SK-N-SH (cell line): ENCODE data around the gene CDO1. TPM values are rescaled to one million over a fixed set of nuclear protein-coding genes. Genes with fewer than 3 reads are reported as not detected.

Experiments
- CTCF ChIA-PET: fragments of 300-600, 350-600 bp; formaldehyde crosslinking; extraction: SDS; loops from one replicate; lab custom pipeline; 2021; lab: Yijun Ruan, JAX
- POLR2A ChIA-PET: fragments of 350-600 bp; sonication (Branson Sonifier 250); formaldehyde crosslinking; extraction: SDS; loops from one replicate; lab custom pipeline; 2020; ENCODE audit warnings: antibody characterized with exemption, inconsistent platforms; lab: Yijun Ruan, JAX
- DNase-seq: peaks from one replicate; pipeline ENCODE4 v3.0.0; 2012
- H2AFZ ChIP-seq: fragments of 200-600 bp; sonication (generic); 2 replicates; pipeline ENCODE4 v1.8.1; 2016; ENCODE audit warnings: antibody characterized with exemption, mild to moderate bottlenecking, low read depth
- H3F3A ChIP-seq: fragments of 200-600 bp; sonication (generic); replicated peaks from 2 replicates; pipeline ENCODE3; 2016; ENCODE audit warnings: antibody characterized with exemption, mild to moderate bottlenecking; ENCODE audit not compliant: insufficient read depth
- H3K27ac ChIP-seq, 2 experiments: fragments of 200-500 bp in 1 of 2; fragments of 200-600 bp in 1 of 2; sonication (Bioruptor generic) in 1 of 2; sonication (generic), shearing (Covaris generic) in 1 of 2; 2 replicates each; pipeline versions ENCODE4 v1.5.1 to v1.6.1; 2014 to 2016; ENCODE audit warnings: low read depth in 2 of 2, inconsistent platforms in 1 of 2, low read length in 1 of 2, mild to moderate bottlenecking in 1 of 2, mixed read lengths in 1 of 2
- H3K27me3 ChIP-seq: fragments of 200-600 bp; sonication (generic), shearing (Covaris generic); 2 replicates; pipeline ENCODE4 v1.6.1; 2016; ENCODE audit warnings: mixed run types; ENCODE audit not compliant: insufficient read depth
- H3K36me3 ChIP-seq, 2 experiments: fragments of 200-500 bp in 1 of 2; fragments of 200-600 bp in 1 of 2; sonication (Bioruptor generic) in 1 of 2; sonication (generic) in 1 of 2; replicated peaks in 1 of 2; 2 replicates each; pipeline versions ENCODE3 to v1.5.1; 2014 to 2016; ENCODE audit warnings: low read length in 1 of 2, mild to moderate bottlenecking in 1 of 2; ENCODE audit not compliant: insufficient read depth in 2 of 2, control insufficient read depth in 1 of 2
- H3K4me1 ChIP-seq, 2 experiments: fragments of 200-500 bp in 1 of 2; fragments of 200-600 bp in 1 of 2; sonication (Bioruptor generic) in 1 of 2; sonication (generic), shearing (Covaris generic) in 1 of 2; 2 replicates each; pipeline versions ENCODE4 v1.5.1 to v1.6.1; 2014 to 2016; ENCODE audit warnings: low read depth in 1 of 2, low read length in 1 of 2, mixed run types in 1 of 2; ENCODE audit not compliant: insufficient read depth in 2 of 2, control insufficient read depth in 1 of 2
- H3K4me2 ChIP-seq: fragments of 200-600 bp; sonication (generic), shearing (Covaris generic); 2 replicates; pipeline ENCODE4 v1.6.1; 2017; ENCODE audit warnings: mixed run types
- H3K4me3 ChIP-seq, 2 experiments: fragments of 200-500 bp in 1 of 2; fragments of 200-600 bp in 1 of 2; sonication (Bioruptor generic) in 1 of 2; sonication (generic), shearing (Covaris generic) in 1 of 2; 2 replicates each; pipeline versions ENCODE4 v1.5.1 to v1.8.1; 2014 to 2016; ENCODE audit warnings: low read depth in 2 of 2, inconsistent platforms in 1 of 2, low read length in 1 of 2, mild to moderate bottlenecking in 1 of 2, mixed read lengths in 1 of 2, moderate library complexity in 1 of 2
- H3K79me2 ChIP-seq: fragments of 200-600 bp; sonication (generic); 2 replicates; pipeline ENCODE4 v1.8.1; 2017; ENCODE audit warnings: mild to moderate bottlenecking; ENCODE audit not compliant: insufficient read depth
- H3K9ac ChIP-seq: fragments of 200-600 bp; sonication (generic); 2 replicates; pipeline ENCODE4 v1.6.1; 2017; ENCODE audit warnings: mixed run types
- H3K9me2 ChIP-seq: fragments of 200-600 bp; sonication (generic); 2 replicates; pipeline ENCODE4 v1.6.1; 2017; ENCODE audit warnings: mixed run types
- H3K9me3 ChIP-seq: fragments of 200-600 bp; sonication (generic); 2 replicates; pipeline ENCODE4 v1.6.1; 2017; ENCODE audit warnings: mixed run types, mild to moderate bottlenecking, moderate library complexity
- H4K20me1 ChIP-seq: fragments of 200-600 bp; sonication (generic); 2 replicates; pipeline ENCODE4 v1.6.1; 2017; ENCODE audit warnings: mild to moderate bottlenecking, mixed run types; ENCODE audit not compliant: insufficient read depth
- CHD2 ChIP-seq: fragments of 150-350 bp; IDR thresholded peaks from 2 replicates; pipeline ENCODE4 v1.6.1; 2018; ENCODE audit warnings: low read length; ENCODE audit not compliant: partially characterized antibody
- ELF1 ChIP-seq: IDR thresholded peaks from 2 replicates; pipeline ENCODE4 v1.4.0; 2012
- EP300 ChIP-seq, 2 experiments: IDR thresholded peaks; 2 replicates each; pipeline versions ENCODE4 v1.4.0 to v1.6.1; 2012; ENCODE audit warnings: borderline replicate concordance in 1 of 2, low read depth in 1 of 2, low read length in 1 of 2
- EZH2phosphoT487 ChIP-seq: fragments of 200-600 bp; sonication (generic); IDR thresholded peaks from 2 replicates; pipeline ENCODE4 v1.6.1; 2017; ENCODE audit warnings: low read depth, mixed run types, mild to moderate bottlenecking, antibody characterized with exemption, moderate library complexity, borderline replicate concordance
- FOSL2 ChIP-seq: IDR thresholded peaks from 2 replicates; pipeline ENCODE4 v1.4.0; 2012; ENCODE audit warnings: low read depth, mild to moderate bottlenecking, moderate library complexity, borderline replicate concordance
- FOXJ3 ChIP-seq: sonication (generic); formaldehyde crosslinking; IDR thresholded peaks from 2 replicates; pipeline ENCODE4 v1.5.1; 2020; ENCODE audit warnings: mild to moderate bottlenecking, missing genetic modification reagents
- GABPA ChIP-seq: IDR thresholded peaks from 2 replicates; pipeline ENCODE4 v1.4.0; 2012; ENCODE audit warnings: low read depth, mild to moderate bottlenecking
- RAD21 ChIP-seq: IDR thresholded peaks from 2 replicates; pipeline ENCODE4 v1.6.1; 2012; ENCODE audit warnings: mild to moderate bottlenecking, low read length
- SIN3A ChIP-seq: IDR thresholded peaks from 2 replicates; pipeline ENCODE4 v1.6.1; 2012; ENCODE audit warnings: low read depth, mild to moderate bottlenecking, low read length, moderate library complexity, borderline replicate concordance
- TCF12 ChIP-seq: IDR thresholded peaks from 2 replicates; pipeline ENCODE4 v1.4.0; 2012
- WGBS: methylation state at CpG from one replicate; pipeline ENCODE4 v1.1.6; 2017; ENCODE audit warnings: low lambda C conversion rate; 5-methylcytosine and 5-hydroxymethylcytosine counted together
- polyA plus RNA-seq, 3 experiments: library from polyadenylated mRNA; depleted of rRNA; stranded (reverse); fragments of >200 nt; gene quantifications; 2 replicates each; pipeline ENCODE4 v1.2.3, GENCODE V29; 2012
- TF ChIP-seq, protein P1 (sequence below): IDR thresholded peaks from 2 replicates; pipeline ENCODE4 v1.4.0; 2012; ENCODE audit warnings: low read depth
- TF ChIP-seq, protein P2 (sequence below): fragments of 150-350 bp; IDR thresholded peaks from 2 replicates; pipeline ENCODE4 v1.6.1; 2017; ENCODE audit warnings: antibody characterized with exemption, low read length, low read depth, borderline replicate concordance
- TF ChIP-seq, protein P3 (sequence below): IDR thresholded peaks from 2 replicates; pipeline ENCODE4; 2012
- TF ChIP-seq, protein P4 (sequence below): IDR thresholded peaks from 2 replicates; pipeline ENCODE4 v1.4.0; 2012; ENCODE audit warnings: low read depth, borderline replicate concordance
- TF ChIP-seq, protein P5 (sequence below): IDR thresholded peaks from 2 replicates; pipeline ENCODE4 v1.4.0; 2012; ENCODE audit warnings: low read depth, borderline replicate concordance

The CDO1 gene
- polyA plus RNA-seq, 1 of the 3 experiments (the other 2 are of a cell fraction), result 3.1 TPM

DNA sequence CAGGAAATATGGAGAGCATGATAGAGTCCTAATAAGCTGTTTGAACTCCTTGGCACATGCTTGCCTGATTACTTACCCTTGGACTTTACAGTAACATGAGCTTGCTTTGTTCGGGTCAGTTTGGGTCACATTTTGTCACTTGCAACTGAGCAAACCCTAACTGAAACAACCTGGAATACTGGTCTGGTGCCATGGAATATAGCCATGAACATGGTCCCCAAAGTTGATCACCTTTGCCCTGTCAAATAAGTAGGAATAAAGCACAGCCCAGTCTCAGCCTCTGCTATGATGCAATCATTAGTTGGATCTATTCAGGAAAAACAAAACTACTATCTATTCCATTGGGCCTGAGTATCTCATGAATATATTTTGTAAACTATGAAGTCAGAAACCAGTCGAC lies 18.2 kb downstream of the CDO1 start:
- Histone ChIP-seq H3K9me2 (no peaks in the 10 kb centered on the region), H3K9me3 (no peaks in the 10 kb centered on the region), H3K4me1 (no peaks in the 10 kb centered on the region; a peak in 1 of 4 replicates), H3K79me2 (no peaks in the 10 kb centered on the region), H3F3A (no peaks in the 10 kb centered on the region), H2AFZ (no peak overlapping the region), H3K36me3 (no peaks in the 10 kb centered on the region), H3K27me3 (no peaks in the 10 kb centered on the region), H3K4me3 (no peak overlapping the region), H3K9ac (no peak overlapping the region), H3K4me2 (no peak overlapping the region), H3K27ac (no peak overlapping the region), H4K20me1 (no peaks in the 10 kb centered on the region)
- TF ChIP-seq, protein P1, sequence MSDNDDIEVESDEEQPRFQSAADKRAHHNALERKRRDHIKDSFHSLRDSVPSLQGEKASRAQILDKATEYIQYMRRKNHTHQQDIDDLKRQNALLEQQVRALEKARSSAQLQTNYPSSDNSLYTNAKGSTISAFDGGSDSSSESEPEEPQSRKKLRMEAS, result no peak
- no peak for TF ChIP-seq TCF12
- TF ChIP-seq, protein P2, sequence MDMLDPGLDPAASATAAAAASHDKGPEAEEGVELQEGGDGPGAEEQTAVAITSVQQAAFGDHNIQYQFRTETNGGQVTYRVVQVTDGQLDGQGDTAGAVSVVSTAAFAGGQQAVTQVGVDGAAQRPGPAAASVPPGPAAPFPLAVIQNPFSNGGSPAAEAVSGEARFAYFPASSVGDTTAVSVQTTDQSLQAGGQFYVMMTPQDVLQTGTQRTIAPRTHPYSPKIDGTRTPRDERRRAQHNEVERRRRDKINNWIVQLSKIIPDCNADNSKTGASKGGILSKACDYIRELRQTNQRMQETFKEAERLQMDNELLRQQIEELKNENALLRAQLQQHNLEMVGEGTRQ, result no peak
- no peak for TF ChIP-seq ELF1
- TF ChIP-seq, protein P3, sequence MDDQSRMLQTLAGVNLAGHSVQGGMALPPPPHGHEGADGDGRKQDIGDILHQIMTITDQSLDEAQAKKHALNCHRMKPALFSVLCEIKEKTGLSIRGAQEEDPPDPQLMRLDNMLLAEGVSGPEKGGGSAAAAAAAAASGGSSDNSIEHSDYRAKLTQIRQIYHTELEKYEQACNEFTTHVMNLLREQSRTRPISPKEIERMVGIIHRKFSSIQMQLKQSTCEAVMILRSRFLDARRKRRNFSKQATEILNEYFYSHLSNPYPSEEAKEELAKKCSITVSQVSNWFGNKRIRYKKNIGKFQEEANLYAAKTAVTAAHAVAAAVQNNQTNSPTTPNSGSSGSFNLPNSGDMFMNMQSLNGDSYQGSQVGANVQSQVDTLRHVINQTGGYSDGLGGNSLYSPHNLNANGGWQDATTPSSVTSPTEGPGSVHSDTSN, result no peak
- no peak for TF ChIP-seq EZH2phosphoT487
- TF ChIP-seq GABPA, result no peak
- TF ChIP-seq SIN3A, result no peak
- 63% methylated on average over 2 of the region's 2 CpGs for WGBS
- ChIA-PET POLR2A (no interaction called here), CTCF (interaction anchor here (0.8 kb wide), 1 partner anchor 10 kb away, joined by 3 read pairs; no protein-coding TSS in a partner anchor)
- no peak for DNase-seq

DNA sequence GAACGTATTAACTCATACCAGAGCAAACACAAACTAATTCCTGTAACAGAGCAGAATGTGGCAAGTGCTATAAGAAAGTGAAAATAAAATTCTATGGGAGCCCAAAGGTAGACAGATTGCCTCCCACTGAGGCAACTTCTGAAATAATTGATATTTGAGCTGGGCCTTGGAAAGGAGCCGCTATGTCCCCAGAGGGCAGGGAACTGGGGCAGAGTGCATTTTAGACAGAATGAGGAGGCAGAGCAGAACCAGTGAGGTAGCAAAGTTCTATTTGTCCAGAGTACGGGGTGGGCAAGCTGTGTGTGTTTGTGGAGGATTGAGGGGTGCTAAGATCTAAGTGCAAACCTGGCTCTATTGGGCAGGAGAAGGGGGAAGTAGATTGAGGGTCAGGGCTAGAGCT lies 19.8 kb downstream of the CDO1 start:
- 59% methylated on average over 3 of the region's 3 CpGs for WGBS
- H3K4me2 ChIP-seq, result no peak overlapping the region
- no peaks in the 10 kb centered on the region for H3K9me2 ChIP-seq
- no peaks in the 10 kb centered on the region for H3K36me3 ChIP-seq
- H3K4me1 ChIP-seq, result no peaks in the 10 kb centered on the region; a peak in 1 of 4 replicates
- no peaks in the 10 kb centered on the region for H3K79me2 ChIP-seq
- H3K27ac ChIP-seq, result no peak overlapping the region
- DNase-seq, result no peak
- ChIA-PET CTCF (no interaction called here), POLR2A (no interaction called here)
- no peak overlapping the region for H3K9ac ChIP-seq
- H4K20me1 ChIP-seq, result no peaks in the 10 kb centered on the region
- H3F3A ChIP-seq, result no peaks in the 10 kb centered on the region
- TF ChIP-seq FOXJ3 (CRISPR knock-in tag), result no peak
- TF ChIP-seq ELF1, result no peak
- TF ChIP-seq, protein P1, result no peak
- no peak for TF ChIP-seq RAD21
- no peak for TF ChIP-seq EP300 (IDR thresholded peaks at IDR 0.05; ENCODE audit: borderline replicate concordance in 1 of 2, low read depth in 1 of 2, low read length in 1 of 2)
- TF ChIP-seq, protein P4, sequence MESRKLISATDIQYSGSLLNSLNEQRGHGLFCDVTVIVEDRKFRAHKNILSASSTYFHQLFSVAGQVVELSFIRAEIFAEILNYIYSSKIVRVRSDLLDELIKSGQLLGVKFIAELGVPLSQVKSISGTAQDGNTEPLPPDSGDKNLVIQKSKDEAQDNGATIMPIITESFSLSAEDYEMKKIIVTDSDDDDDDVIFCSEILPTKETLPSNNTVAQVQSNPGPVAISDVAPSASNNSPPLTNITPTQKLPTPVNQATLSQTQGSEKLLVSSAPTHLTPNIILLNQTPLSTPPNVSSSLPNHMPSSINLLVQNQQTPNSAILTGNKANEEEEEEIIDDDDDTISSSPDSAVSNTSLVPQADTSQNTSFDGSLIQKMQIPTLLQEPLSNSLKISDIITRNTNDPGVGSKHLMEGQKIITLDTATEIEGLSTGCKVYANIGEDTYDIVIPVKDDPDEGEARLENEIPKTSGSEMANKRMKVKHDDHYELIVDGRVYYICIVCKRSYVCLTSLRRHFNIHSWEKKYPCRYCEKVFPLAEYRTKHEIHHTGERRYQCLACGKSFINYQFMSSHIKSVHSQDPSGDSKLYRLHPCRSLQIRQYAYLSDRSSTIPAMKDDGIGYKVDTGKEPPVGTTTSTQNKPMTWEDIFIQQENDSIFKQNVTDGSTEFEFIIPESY, result no peak
- TF ChIP-seq, protein P5, sequence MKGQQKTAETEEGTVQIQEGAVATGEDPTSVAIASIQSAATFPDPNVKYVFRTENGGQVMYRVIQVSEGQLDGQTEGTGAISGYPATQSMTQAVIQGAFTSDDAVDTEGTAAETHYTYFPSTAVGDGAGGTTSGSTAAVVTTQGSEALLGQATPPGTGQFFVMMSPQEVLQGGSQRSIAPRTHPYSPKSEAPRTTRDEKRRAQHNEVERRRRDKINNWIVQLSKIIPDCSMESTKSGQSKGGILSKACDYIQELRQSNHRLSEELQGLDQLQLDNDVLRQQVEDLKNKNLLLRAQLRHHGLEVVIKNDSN, result no peak
- TF ChIP-seq SIN3A, result no peak
- TF ChIP-seq CHD2, result no peak
- TF ChIP-seq EZH2phosphoT487, result no peak
- no peak for TF ChIP-seq FOSL2
- H2AFZ ChIP-seq, result no peak overlapping the region
- H3K4me3 ChIP-seq, result no peak overlapping the region
- H3K27me3 ChIP-seq, result no peaks in the 10 kb centered on the region
- H3K9me3 ChIP-seq, result no peaks in the 10 kb centered on the region
